ENCODE data around the gene FRAT2.
A peak's percentile ranks its signal among the peaks of the same experiment; 100 is the strongest.

Gene FRAT2, protein sequence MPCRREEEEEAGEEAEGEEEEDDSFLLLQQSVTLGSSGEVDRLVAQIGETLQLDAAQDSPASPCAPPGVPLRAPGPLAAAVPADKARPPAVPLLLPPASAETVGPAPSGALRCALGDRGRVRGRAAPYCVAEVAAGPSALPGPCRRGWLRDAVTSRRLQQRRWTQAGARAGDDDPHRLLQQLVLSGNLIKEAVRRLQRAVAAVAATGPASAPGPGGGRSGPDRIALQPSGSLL

DNA sequence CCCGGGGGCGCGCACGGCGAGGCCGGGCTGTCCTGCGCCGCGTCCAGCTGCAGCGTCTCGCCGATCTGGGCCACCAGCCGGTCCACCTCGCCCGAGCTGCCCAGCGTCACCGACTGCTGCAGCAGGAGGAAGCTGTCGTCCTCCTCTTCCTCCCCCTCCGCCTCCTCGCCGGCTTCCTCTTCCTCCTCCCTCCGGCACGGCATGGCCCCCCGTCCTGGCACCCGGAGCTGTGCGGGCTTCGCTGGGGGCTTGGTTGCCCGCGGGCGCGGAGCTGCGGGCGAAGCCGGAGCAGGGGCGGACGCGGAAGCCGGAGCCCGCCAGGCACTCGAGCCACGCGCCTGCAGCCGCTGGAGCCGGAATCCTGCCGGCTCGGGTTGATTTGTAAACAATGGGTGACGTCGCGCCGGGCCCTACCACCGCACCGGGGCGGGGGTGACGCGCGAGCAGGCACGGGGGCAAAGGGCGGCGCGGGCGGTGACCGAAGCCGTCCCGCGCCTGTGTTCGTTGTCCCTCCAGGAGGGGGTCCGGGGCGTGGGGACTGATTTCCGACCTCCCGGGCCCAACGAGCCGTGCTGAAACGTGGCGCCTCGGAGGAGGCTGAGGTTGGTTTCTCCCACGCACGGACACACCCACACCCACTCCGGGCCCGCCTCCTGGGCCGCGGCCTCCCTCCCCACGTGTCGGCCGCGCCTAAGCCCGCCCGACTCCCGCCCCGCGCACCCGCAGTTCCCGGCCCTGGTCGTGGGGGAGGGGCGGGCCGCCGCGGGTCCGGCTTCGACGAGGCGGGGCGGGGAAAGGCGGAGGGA lies at the start of gene FRAT2:
Gene FRAT2, minus strand, starts transcription at position 360 of the 806 bp plus-strand sequence. Its CDS starts 157 bp downstream, at position 203.
- DNase-seq = peak; percentile 87 to 88

DNA sequence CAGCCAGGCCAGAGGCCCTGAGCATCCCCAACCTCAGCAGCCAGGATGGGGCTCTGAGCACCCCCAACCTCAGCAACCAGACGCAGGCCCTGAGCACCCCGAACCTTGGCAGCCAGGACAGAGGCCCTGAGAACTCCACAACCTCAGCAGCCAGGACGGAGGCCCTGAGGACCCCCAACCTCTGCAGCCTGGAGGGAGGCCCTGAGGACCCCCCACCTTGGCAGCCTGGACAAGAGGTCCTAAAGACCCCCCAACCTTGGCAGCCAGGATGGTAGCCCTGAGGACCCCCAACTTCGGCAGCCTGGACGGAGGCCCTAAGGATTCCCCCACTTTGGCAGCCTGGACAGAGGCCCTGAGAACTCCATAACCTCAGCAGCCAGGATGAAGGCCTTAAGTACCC lies 49.6 kb upstream of the FRAT2 start:
- DNase-seq = no peak

DNA sequence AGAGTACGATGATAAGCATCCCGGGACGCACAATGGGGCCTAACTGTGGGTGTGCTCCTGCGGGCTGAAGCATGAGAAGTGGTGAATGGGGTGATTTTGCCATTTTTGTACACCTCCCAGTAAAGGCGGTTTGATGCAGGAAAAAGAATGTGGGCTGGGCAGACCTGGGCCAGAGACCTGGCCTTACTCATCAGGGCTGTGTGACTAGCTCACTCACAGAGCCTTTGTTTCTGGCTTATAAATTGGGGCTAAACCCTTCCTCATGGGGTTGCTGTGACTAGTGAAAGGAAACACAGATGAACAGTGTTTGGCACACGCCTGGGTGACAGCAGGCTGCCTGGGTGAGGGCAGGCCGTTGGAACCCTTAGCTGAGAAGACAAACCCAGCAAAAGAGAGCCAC lies 48.6 kb upstream of the FRAT2 start:
- DNase-seq = no peak

DNA sequence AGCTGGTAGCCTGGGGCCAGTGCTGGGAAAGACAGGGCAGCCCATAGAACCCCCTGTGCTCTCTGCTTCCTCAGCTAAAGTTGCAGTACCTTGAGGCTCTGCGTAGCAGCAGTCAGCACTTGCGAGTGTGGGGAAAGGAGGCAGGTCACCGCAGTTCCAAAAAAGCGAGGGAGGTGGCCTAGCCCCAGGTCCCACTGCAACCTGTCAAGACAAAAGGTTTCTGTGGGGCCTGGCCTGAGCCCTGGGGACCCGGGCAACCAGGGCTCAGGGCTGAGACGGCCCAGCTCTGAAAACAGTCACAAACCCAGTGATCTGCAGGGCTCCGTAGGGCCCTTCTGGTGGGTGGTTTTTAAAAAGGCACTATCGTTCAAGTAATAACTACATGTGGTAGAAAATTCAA lies 47.1 kb upstream of the FRAT2 start:
- DNase-seq = no peak

DNA sequence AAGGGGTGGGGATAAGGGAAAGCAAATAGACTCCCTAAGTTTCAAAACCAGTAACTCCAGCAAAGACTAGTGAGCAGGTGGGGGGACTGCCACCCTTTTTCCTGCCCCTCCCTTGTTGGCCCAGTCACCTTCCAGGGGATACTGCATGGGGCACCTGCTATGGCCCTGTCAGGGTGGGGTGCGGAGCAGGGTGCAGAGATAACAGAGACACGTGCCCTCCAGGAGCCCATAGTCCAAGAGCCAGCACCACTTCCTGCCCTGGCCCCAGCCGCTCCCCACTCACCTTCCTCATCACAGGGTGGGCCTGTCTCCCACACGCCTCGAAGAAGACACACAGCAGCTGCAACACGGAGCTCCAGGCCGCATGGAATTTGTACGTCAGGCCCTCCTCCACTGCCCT lies 46.0 kb upstream of the FRAT2 start:
- DNase-seq = no peak

DNA sequence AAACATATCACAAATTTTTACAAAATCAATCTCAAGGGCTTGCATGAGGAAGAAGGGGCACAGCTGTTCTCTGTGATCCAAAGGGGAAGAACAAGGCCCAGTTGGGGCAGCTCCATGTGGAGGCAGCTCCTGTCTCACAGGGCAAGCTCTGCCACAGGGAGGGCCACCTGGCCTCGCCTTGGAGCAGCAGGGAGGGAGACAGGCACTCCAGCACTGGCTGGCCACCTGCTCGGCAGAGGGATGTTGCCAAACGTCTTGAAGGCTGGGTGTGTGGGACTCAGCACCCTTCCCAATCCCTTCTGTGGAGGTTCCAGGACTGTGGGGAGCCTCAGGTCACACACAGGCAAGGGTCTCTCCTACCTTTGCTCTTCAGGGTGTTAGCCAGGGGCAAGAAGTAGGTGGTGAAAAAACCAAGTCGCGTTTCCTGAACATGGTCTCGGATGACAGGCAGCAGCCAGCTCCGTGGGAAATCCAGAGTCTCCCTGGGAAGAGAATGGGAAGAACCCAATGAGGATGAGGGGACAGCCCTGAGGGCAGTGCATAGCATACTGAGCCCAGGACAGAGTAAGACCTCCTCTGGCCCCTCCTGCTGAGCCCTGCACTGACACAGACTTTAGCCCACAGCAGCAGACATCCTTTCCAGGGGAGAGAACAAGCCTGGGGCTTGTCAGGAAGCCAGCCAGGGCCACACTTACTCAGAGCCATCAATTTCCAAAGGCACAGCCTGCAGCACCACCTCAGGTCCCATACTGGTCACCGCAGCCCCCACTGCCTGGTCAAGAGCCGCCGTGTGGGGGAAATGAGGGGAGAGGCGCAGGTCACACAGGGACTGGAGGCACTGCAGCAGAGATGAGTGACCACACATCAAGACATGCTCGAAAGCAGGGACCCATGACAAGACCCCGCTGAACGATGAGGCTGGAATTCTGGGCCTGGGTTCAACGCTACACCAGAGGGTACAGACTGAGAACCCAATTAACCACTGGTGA lies 44.7 kb upstream of the FRAT2 start:
- DNase-seq = no peak

DNA sequence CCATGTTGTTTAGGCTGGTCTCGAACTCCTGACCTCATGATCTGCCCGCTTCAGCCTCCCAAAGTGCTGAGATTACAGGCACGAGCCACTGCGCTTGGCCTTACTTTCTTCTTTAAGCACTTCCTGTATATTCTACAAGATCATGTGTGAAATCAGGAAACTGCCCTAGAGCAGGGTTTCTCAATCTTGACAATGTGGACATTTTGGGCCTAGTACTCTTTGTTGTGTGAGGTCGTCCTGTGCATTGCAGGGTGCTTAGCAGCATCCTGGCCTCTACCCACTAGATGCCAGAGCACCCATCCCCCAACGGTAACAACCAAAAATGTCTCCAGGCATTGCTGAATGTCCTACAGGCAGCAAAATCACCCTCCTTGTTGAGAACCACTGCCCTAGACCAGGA lies 41.9 kb upstream of the FRAT2 start:
- DNase-seq = no peak

DNA sequence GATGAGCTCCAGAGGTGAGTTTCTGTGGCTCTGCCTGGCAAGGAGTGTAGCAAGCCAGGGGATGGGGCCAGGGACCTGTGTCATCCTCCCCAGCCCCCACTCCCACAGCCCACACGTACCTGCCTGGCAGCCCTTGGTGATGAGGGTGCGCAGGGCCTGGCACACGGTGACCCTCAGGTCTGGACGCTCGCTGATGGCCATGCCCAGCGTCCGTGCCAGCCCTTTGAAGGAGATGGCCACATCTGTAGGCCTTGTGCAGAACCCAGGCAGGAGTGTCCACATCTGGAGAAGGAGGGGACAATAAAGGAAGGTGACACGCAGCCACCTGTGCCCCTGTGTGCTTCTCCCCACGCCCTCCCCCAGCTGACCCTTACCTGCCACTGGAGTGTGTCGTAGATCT lies 38.9 kb upstream of the FRAT2 start:
- DNase-seq = no peak

DNA sequence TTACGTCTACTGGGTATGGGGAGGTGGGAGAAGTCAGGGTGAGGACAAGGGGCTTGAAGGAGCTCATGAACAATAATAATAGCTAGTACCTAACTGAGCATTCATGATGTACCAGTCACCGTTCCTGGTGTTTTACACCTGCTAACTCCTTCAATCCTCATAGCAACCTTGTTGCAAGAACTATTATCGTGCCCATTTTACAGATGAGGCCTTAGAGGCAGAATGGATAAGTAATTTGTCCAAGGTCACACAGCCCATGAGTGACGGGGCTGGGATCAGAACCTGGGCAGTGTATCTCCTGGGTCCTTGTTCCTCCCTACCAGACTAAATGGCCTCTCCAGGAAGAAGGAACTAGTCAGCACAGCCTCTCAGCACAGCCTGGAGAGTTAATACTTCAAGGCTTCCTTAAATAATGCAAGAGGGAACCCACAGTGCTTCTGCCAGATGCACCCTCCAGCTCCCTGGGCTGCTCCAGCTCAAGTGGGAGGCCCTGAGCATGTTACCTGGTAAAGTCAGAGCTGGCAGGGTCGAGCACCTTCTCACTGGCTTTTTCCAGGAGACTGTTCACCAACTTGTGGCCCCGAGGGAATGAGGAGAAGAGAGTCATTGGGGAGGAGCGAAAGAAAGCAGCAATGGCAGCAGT lies 37.8 kb upstream of the FRAT2 start:
- DNase-seq = no peak

DNA sequence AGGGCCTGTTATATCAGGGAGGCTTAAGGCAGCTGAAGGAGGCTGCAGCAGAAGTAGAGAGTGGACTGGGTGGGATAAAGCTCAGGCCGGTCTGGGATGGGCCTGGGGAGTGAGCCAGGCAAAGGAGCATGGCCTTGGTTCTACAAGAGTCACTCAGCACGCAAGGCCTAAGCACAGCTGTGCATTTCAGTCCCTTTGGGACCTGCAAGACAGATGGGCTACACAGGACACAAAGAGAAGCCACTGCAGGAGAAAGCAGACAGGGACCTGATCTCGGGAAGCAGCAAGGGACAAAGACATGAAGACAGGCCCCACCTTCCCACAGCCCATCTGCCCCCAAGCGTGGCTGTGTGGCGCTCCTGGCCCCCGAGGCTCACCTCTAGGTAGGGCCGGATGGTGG lies 37.2 kb upstream of the FRAT2 start:
- no peak for DNase-seq

DNA sequence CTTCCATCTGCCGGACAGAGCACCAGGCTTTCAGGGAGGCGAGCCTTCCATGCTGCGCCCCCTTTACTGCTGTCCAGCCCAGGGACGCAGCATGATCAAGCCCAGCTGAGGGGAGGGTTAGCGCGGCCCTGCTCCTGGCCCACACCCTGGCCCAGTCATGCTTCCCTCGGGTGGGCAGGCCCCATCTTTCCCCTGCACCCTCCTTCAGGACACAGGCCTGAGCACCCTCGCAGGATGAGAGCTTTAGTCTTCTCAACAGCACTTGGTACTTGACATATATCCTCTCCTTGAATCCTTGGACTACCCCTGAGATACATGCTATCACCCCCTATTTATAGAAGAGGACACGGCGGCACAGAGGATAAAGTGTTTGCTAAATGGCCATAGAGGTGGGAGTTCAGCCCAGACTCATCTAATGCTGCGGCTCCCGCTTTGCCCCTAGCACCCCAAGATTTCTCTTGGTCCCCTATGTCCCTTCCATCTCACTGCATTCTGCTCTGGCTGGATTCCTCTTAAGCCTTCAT lies 32.7 kb upstream of the FRAT2 start:
- no peak for DNase-seq

DNA sequence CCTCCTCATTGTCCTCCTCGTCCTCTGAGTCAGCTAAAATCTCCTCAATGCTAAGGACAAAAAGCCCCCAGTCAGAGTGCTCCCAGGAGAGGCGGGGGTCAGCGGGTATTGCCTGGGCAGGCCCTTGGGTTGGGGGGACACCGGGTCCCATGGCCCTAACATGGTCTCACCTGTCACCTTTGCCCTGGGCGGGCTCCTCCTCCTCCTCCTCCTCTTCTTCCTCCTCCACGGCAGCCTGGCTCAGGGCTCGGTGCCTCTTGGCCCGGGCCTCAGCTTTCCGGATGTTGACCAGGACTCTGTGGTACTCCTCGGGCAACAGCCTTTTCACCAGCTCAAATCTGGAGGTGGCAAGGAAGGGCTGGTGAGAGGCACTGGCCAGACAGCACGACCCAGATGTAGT lies 32.0 kb upstream of the FRAT2 start:
- DNase-seq = no peak

DNA sequence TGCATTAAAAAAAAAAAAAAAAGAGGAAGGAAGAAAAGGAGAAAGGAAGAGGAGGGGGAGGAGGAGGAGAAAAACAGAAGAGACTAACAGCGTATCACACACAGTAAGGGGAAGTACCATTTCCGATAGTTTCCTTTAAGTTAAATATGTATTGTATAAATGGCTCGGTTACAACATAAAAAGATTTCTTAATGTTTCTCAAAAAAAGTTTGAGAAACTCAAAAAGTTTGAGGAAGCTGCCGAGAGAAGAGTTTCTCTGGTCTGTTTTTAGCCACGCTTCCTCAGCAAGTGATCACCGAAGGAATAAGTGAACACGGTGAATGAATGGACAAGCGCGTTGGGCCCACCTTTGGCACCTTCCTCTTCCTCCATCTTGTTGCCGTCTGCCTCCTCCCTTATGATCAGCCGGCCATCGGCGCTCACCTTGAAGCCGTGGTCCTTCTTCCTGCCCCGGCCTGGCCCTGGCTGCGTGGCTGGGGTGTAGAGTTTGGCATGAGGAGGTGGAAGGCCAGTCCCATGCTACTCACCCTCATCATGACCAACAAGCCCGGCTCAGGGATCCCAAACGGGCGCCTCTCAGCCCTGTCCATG lies 31.3 kb upstream of the FRAT2 start:
- no peak for DNase-seq

DNA sequence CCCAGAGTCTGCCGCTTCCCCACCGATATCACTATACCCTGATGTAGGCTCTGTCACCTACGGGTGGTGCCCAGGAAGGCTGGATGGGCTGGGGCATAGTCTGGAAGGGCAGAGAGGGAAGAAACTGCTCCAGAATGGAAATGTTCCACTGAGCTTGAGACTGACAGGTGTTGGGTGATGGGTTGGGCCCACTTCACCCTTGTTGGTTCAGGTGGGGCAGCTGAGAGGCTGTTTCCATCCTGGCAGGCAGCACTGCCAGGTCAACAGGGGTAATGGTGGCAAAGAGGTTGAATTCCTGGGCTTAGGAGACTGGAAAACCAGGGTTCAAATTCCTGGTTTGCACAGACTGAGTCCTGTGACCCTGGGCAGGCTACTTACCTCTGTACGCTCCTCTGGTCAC lies 28.5 kb upstream of the FRAT2 start:
- DNase-seq = no peak

DNA sequence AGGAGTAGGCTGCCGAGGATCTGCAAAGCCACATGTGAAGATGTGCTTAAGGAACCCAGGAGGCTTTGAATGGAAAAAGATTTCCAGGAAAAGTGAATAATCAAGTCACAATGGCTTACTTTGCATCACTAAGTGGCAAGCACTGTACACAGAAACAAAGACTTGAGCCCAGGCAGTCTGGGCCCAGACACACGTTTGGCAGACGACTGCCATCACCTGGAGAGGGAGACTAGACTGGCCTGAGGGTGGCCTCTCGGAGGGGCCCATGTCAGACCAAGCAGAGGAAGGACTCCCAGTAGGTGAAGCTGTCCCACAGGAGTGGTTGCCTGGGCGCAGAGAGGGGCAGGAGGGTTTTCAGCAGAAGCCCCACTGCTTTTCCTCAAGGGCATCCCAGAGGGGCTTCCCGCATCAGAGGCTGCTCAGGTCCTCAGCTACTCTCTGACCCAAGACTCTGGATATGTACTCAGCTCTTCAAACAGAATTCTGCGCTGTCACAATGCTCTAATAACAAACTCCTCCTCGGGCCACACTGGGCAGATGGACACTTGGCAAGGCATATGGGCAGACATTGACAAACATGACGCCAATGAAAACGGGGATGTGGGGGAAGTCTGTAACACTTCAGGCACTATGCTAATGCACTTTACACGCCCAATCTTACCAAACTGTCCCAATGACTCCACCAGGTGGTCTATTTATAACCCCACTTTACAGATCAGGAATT lies 27.9 kb upstream of the FRAT2 start:
- DNase-seq = no peak

DNA sequence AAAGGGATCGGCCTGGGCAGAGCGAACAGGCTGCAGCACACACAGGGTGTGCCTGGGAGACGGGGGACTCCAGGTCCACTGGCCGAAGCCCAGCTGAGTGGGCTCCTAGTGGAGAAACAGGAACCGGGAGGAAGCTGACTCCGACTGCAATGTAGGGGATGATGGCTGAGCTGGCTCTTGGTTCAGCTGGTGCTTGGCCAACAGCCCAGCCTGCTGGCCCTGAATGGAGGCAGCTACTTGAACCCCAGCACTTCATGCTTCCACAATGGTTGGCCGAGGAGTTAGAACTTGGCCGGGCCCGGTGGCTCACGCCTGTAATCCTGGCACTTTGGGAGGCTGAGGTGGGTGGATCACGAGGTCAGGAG lies 27.0 kb upstream of the FRAT2 start:
- DNase-seq = no peak

DNA sequence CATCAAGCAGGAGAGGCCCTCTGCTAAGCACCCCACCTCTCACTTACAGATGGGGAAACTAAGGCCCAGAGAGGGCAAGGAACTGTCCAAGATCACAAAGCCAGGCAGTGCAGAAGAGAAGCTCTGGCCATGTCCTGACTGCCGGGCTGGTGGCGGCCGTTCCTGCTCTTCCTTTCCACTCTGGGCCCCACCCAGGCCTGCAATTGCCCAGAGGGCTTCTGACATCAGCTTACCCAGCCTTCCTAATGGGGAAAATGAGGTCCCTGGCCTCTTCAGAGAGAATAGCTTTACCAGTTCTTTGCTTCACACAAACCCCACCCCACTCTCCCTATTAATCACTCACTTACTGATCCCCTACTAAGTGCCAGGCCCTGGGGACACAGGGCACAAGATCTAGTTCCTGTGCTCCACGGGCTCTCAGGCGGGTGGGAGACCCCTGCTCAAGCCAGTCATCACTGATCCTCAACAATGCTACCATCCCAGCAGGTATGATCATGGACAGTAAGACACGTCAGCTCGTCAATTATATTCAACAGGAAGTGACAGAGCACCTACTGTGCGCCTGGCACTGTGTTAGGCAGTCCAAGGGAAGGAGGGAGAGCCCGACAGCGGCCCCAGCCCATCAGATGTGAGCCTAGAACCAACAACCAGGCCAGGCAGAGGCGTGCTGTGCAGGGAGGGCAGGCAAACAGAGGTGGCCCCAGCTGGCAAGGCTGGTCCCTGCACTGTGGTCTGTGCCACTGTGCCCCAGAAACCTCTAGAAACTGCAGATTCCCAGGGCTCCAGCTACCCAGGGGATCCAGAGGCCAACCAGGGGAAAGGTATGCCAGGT lies 26.4 kb upstream of the FRAT2 start:
- no peak for DNase-seq

DNA sequence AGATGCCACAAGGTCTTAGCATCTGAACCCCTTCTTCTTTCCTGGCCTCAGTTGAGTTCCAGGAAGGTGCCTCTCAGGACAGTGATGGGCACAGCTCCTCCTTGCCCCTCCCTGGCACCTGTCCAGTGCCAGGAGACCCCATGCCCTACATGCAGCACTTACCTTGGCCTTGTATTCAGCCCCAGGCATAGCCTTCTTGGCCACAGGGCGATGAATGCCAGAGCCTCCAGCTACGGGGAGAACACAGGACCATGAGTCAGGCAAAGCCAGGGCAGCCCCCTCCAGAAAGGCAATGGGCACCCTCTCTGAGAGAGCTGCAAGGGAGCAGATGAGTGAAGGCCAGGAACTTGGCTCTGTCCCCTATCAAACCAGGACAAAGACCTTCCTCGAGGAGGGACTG lies 24.3 kb upstream of the FRAT2 start:
- no peak for DNase-seq

DNA sequence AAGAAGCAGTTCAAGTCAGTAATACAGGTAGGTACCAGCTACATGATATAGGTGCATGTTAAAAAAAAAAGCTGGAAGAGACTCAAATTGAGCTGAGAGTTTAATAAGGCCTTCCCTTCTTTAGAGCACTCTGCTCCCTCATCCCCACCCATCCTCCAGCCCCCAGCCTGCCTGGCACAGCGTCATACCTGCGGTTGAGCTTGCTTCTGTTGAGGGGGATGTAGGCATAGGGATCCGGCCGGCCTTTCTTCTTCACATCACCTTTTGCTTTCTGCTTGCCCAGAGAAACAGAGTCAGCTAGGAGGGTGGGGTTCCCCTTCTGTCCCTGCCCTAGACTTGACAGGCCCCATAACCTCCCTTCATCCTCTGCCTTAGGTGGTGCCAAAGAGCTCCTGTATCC lies 23.8 kb upstream of the FRAT2 start:
- DNase-seq = no peak

DNA sequence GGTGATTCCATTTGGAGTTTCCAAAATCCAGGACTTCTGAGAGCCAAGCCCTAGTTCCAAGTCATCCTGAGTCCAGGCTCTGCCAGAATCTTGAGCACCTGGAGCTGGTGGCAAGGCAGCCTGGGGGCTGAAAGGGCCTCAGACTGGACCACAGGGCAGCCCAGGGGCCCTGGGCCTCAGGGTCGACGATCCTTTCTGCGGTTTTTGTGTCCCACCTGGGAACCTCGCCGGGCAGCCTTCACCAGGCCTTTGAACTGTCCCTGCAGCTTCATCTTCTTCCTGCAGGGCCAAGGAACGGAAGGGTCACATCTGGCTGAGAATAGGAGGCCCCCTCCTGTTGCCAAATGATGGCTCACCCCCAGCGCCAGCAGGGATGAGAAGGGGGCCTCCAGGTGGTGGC lies 22.4 kb upstream of the FRAT2 start:
- DNase-seq = no peak

All from activated CD4-positive, alpha-beta T cell treated with anti-CD3 and anti-CD28 coated beads for 4 hours (primary cell).